ENCODE results near the gene PTPRO.

The PTPRO gene

GRCh38 chr12:15634010-15634683 is 311.8 kb downstream of the PTPRO start:
- no peak for DNase-seq (ENCODE audit: low read depth in 2 of 3, low spot score in 2 of 3)

- no peak for DNase-seq (ENCODE audit: low read depth in 2 of 3, low spot score in 2 of 3)
These were observed 314.0 kb downstream of the PTPRO start for GRCh38 chr12:15636060-15636890.

GRCh38 chr12:15638231-15638630 is 315.9 kb downstream of the PTPRO start:
- no peak for DNase-seq (ENCODE audit: low read depth in 2 of 3, low spot score in 2 of 3)

- DNase-seq (ENCODE audit: low read depth in 2 of 3, low spot score in 2 of 3) = no peak
These were observed 322.4 kb downstream of the PTPRO start for GRCh38 chr12:15644700-15645099.

GRCh38 chr12:15646581-15646980 is 324.3 kb downstream of the PTPRO start:
- no peak for DNase-seq (ENCODE audit: low read depth in 2 of 3, low spot score in 2 of 3)

Data from activated CD8-positive, alpha-beta memory T cell treated with anti-CD3 and anti-CD28 coated beads for 48 hours (primary cell).